ENCODE measurements around the gene PRDM5. TPM values are rescaled to one million over a fixed set of nuclear protein-coding genes. Genes with fewer than 3 reads are reported as not detected.

The PRDM5 gene
- total and polyA plus RNA-seq, 2 donors from 2014 or later: 2.6 to 9.1 TPM

- H3K27me3 ChIP-seq (ENCODE audit: control insufficient read depth, insufficient read depth, low read length): no peaks in the 10 kb centered on the region
- H3K4me3 ChIP-seq (ENCODE audit: low read length in 3 of 3): no peak overlapping the region
- FAIRE-seq: no peak
- intact Hi-C loops (cut with DNase I): no loop called here
- H3K27ac ChIP-seq (ENCODE audit: low read depth in 2 of 2, low read length in 2 of 2): no peak overlapping the region
- no peak for DNase-seq
- H3K9ac ChIP-seq (ENCODE audit: low read length in 3 of 3): no peak overlapping the region
- H3K9me3 ChIP-seq (ENCODE audit: control insufficient read depth in 2 of 3, insufficient read depth in 1 of 3, low read length in 3 of 3): no peaks in the 10 kb centered on the region
- no peaks in the 10 kb centered on the region for H3K4me1 ChIP-seq (ENCODE audit: control insufficient read depth in 2 of 3, insufficient read depth in 2 of 3, low read depth in 1 of 3, low read length in 3 of 3)
- no peak for TF ChIP-seq CTCF (IDR thresholded peaks at IDR 0.05; ENCODE audit: borderline replicate concordance, extremely low read depth, insufficient read depth)
- H3K36me3 ChIP-seq (ENCODE audit: control insufficient read depth in 2 of 3, insufficient read depth in 3 of 3, low read length in 3 of 3): no peaks in the 10 kb centered on the region
Measured at GRCh38 chr4:120796271-120796670, 126.3 kb downstream of the PRDM5 start.

- no peak for FAIRE-seq
- H3K36me3 ChIP-seq (ENCODE audit: control insufficient read depth in 2 of 3, insufficient read depth in 3 of 3, low read length in 3 of 3): no peaks in the 10 kb centered on the region
Measured at GRCh38 chr4:120785202-120785601, 137.3 kb downstream of the PRDM5 start.

GRCh38 chr4:120777459-120777858 lies 145.1 kb downstream of the PRDM5 start:
- FAIRE-seq: no peak
- Histone ChIP-seq H3K9me3 (ENCODE audit: control insufficient read depth in 2 of 3, insufficient read depth in 1 of 3, low read length in 3 of 3) (no peaks in the 10 kb centered on the region), H3K36me3 (ENCODE audit: control insufficient read depth in 2 of 3, insufficient read depth in 3 of 3, low read length in 3 of 3) (no peaks in the 10 kb centered on the region), H3K4me1 (ENCODE audit: control insufficient read depth in 2 of 3, insufficient read depth in 2 of 3, low read depth in 1 of 3, low read length in 3 of 3) (no peaks in the 10 kb centered on the region), H3K4me3 (ENCODE audit: low read length in 3 of 3) (no peak overlapping the region), H3K9ac (ENCODE audit: low read length in 3 of 3) (no peak overlapping the region), H3K27ac (ENCODE audit: low read depth in 2 of 2, low read length in 2 of 2) (no peak overlapping the region), H3K27me3 (ENCODE audit: control insufficient read depth, insufficient read depth, low read length) (no peaks in the 10 kb centered on the region)
- intact Hi-C loops (cut with DNase I): no loop called here
- DNase-seq: no peak
- TF ChIP-seq CTCF (IDR thresholded peaks at IDR 0.05; ENCODE audit: borderline replicate concordance, extremely low read depth, insufficient read depth): no peak

More at GRCh38 chr4:120785202-120785601, 137.3 kb downstream of the PRDM5 start:
- Histone ChIP-seq H3K27ac (ENCODE audit: low read depth in 2 of 2, low read length in 2 of 2) (no peak overlapping the region), H3K9me3 (ENCODE audit: control insufficient read depth in 2 of 3, insufficient read depth in 1 of 3, low read length in 3 of 3) (no peaks in the 10 kb centered on the region), H3K9ac (ENCODE audit: low read length in 3 of 3) (no peak overlapping the region), H3K4me1 (ENCODE audit: control insufficient read depth in 2 of 3, insufficient read depth in 2 of 3, low read depth in 1 of 3, low read length in 3 of 3) (no peaks in the 10 kb centered on the region), H3K27me3 (ENCODE audit: control insufficient read depth, insufficient read depth, low read length) (no peaks in the 10 kb centered on the region), H3K4me3 (ENCODE audit: low read length in 3 of 3) (no peak overlapping the region)
- no peak for DNase-seq
- no peak for TF ChIP-seq CTCF (IDR thresholded peaks at IDR 0.05; ENCODE audit: borderline replicate concordance, extremely low read depth, insufficient read depth)
- intact Hi-C loops (cut with DNase I): no loop called here

GRCh38 chr4:120775431-120775830 lies 147.1 kb downstream of the PRDM5 start:
- TF ChIP-seq CTCF (IDR thresholded peaks at IDR 0.05; ENCODE audit: borderline replicate concordance, extremely low read depth, insufficient read depth): no peak
- Histone ChIP-seq H3K9ac (ENCODE audit: low read length in 3 of 3) (no peak overlapping the region), H3K4me3 (ENCODE audit: low read length in 3 of 3) (no peak overlapping the region), H3K27me3 (ENCODE audit: control insufficient read depth, insufficient read depth, low read length) (no peaks in the 10 kb centered on the region), H3K9me3 (ENCODE audit: control insufficient read depth in 2 of 3, insufficient read depth in 1 of 3, low read length in 3 of 3) (no peaks in the 10 kb centered on the region), H3K4me1 (ENCODE audit: control insufficient read depth in 2 of 3, insufficient read depth in 2 of 3, low read depth in 1 of 3, low read length in 3 of 3) (no peaks in the 10 kb centered on the region), H3K27ac (ENCODE audit: low read depth in 2 of 2, low read length in 2 of 2) (no peak overlapping the region), H3K36me3 (ENCODE audit: control insufficient read depth in 2 of 3, insufficient read depth in 3 of 3, low read length in 3 of 3) (no peaks in the 10 kb centered on the region)
- intact Hi-C loops (cut with DNase I): no loop called here
- DNase-seq (no peak), FAIRE-seq (no peak)
